ENCODE results near the gene DEDD2. TPM values are rescaled to one million over a fixed set of nuclear protein-coding genes. Genes with fewer than 3 reads are reported as not detected.

The DEDD2 gene
- total RNA-seq, 1 experiment from 2014 or later, result 43.8 TPM

GRCh38 chr19:42173695-42174094 lies 43.8 kb downstream of the DEDD2 start:
- no peak for DNase-seq (ENCODE audit: low read depth)

GRCh38 chr19:42172261-42172660 lies 45.2 kb downstream of the DEDD2 start:
- no peak for DNase-seq (ENCODE audit: low read depth)

- peak; percentile 19 for DNase-seq (ENCODE audit: low read depth)
Observed at GRCh38 chr19:42170715-42171114, 46.8 kb downstream of the DEDD2 start.

GRCh38 chr19:42169486-42170413 lies 47.7 kb downstream of the DEDD2 start:
- DNase-seq (ENCODE audit: low read depth), result no peak

- DNase-seq (ENCODE audit: low read depth), result no peak
Observed at GRCh38 chr19:42168206-42168605, 49.3 kb downstream of the DEDD2 start.

GRCh38 chr19:42166316-42166715 lies 51.2 kb downstream of the DEDD2 start:
- no peak for DNase-seq (ENCODE audit: low read depth)

- DNase-seq (ENCODE audit: low read depth), result no peak
Observed at GRCh38 chr19:42165146-42165545, 52.3 kb downstream of the DEDD2 start.

GRCh38 chr19:42161616-42162263 lies 55.7 kb downstream of the DEDD2 start:
- DNase-seq (ENCODE audit: low read depth), result no peak

GRCh38 chr19:42159942-42160341 lies 57.5 kb downstream of the DEDD2 start:
- no peak for DNase-seq (ENCODE audit: low read depth)

GRCh38 chr19:42158926-42159325 lies 58.6 kb downstream of the DEDD2 start:
- no peak for DNase-seq (ENCODE audit: low read depth)

- no peak for DNase-seq (ENCODE audit: low read depth)
Observed at GRCh38 chr19:42156571-42156970, 60.9 kb downstream of the DEDD2 start.

GRCh38 chr19:42155796-42156195 lies 61.7 kb downstream of the DEDD2 start:
- no peak for DNase-seq (ENCODE audit: low read depth)

GRCh38 chr19:42154471-42155323 lies 62.8 kb downstream of the DEDD2 start:
- no peak for DNase-seq (ENCODE audit: low read depth)

GRCh38 chr19:42153672-42154433 lies 63.6 kb downstream of the DEDD2 start:
- DNase-seq (ENCODE audit: low read depth), result no peak

- DNase-seq (ENCODE audit: low read depth), result no peak
Observed at GRCh38 chr19:42152910-42153671, 64.4 kb downstream of the DEDD2 start.

GRCh38 chr19:42151782-42152684 lies 65.4 kb downstream of the DEDD2 start:
- DNase-seq (ENCODE audit: low read depth), result no peak

GRCh38 chr19:42150911-42151361 lies 66.5 kb downstream of the DEDD2 start:
- DNase-seq (ENCODE audit: low read depth), result no peak

- DNase-seq (ENCODE audit: low read depth), result no peak
Observed at GRCh38 chr19:42150364-42150763, 67.1 kb downstream of the DEDD2 start.

- no peak for DNase-seq (ENCODE audit: low read depth)
Observed at GRCh38 chr19:42149447-42150202, 67.9 kb downstream of the DEDD2 start.
